Activated T-cell treated with anti-CD3 and anti-CD28 coated beads for 48 hours (primary cell): Measurements from ENCODE around the gene ZMAT5.

Experiments
- DNase-seq: peaks from one replicate; pipeline ENCODE4 v3.0.0-alpha.2; 2020; ENCODE audit warnings: low read depth

ZMAT5 gene

DNA sequence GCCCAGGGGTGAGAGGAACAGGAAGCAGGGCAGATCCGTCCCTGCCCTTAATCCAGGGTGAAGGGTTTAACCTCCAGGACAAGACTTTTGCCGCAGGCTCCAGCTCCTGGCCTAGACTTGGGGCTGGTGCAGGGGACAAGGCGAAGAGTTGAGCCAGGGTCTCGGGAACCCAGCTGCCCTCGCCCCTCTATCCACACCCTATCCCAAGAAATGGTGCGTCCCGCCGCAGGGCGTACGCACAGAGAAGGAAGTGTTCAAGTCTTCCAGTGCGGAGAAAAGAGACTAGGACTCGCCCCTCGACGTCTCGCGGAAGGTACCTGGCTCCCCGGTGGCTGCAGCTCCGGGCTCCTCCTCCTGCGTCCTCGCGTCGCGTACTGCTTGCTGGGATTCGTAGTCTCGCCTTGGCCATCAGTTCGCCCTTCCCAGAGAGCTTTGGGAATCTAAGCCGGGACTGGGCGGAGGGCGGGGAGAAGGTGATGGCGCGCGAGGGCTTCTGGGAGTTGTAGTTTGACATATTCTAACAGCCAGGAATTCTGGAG is at the start of gene ZMAT5:
Gene ZMAT5, minus strand, starts transcription at position 376 of the 539 bp plus-strand sequence. CDS start 18,463 bp downstream, outside the sequence.
- peak; percentile 87 for DNase-seq

GRCh38 chr22:29816539-29816938 is 49.7 kb upstream of the ZMAT5 start:
- no peak for DNase-seq

DNA sequence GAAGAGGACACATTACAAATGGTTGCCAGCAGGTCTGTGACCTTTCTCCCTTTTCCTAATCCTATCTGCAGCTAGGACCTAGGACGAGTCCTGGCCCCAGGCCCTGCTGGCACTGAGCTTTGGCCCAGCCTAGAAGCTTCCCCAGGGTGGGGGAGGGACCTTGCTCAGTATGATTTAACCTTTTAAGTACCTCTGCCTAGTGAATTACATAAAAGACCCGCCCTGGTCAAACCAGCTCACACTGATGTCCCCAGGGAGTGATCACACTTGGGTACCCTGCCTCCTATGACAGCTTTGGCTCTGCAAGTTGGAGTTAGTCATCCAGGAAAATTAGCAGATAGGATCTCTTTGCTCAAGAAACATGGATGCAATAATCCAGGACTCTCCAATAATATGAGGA is 49.3 kb upstream of the ZMAT5 start:
- DNase-seq = no peak

- no peak for DNase-seq
Measured at GRCh38 chr22:29815580-29815979, 48.8 kb upstream of the ZMAT5 start.

GRCh38 chr22:29814003-29814402 is 47.2 kb upstream of the ZMAT5 start:
- no peak for DNase-seq

DNA sequence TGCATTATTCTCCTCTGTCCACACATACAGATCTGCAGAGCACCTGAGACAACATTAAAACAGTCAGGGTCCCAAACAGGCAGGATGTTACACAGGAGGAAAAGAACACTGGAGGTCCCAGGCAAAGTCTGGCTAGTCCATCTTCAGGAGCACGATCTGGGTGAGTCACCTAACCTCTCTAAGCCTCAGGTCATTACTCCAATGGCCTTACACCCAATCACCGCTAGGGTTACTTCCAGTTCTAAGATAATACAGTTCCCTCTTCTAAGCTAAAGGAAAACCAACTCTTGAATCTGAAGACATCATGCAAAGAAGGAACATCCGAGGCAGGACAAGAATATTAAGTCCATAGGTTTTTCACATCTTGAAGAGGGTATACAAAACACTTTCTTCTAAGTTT is 46.8 kb upstream of the ZMAT5 start:
- DNase-seq = no peak

- DNase-seq = no peak
Measured at GRCh38 chr22:29813126-29813525, 46.3 kb upstream of the ZMAT5 start.

DNA sequence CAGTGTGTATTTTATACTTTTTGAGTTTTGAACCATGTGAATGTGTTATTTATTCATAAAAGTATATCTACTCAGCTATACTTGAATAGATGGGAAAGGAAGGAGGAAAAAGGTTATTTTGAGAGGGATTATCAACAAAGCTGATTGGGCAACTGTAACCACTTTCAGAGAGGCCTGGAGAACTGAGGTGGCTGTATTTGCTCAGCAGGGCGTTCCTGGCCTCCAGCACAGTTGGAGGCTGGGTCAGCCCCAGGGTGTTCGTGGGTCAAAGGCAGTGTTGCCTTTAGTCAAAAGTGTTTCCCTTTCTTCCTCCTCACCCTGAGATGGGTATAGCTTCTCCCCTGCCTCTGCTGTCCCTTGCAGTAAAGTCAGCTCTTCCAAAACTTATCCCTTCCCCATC is 44.6 kb upstream of the ZMAT5 start:
- DNase-seq = no peak

GRCh38 chr22:29810216-29810615 is 43.4 kb upstream of the ZMAT5 start:
- no peak for DNase-seq

- no peak for DNase-seq
Measured at GRCh38 chr22:29806196-29806595, 39.4 kb upstream of the ZMAT5 start.

GRCh38 chr22:29804985-29805384 is 38.2 kb upstream of the ZMAT5 start:
- no peak for DNase-seq

GRCh38 chr22:29803190-29803589 is 36.4 kb upstream of the ZMAT5 start:
- DNase-seq = no peak

DNA sequence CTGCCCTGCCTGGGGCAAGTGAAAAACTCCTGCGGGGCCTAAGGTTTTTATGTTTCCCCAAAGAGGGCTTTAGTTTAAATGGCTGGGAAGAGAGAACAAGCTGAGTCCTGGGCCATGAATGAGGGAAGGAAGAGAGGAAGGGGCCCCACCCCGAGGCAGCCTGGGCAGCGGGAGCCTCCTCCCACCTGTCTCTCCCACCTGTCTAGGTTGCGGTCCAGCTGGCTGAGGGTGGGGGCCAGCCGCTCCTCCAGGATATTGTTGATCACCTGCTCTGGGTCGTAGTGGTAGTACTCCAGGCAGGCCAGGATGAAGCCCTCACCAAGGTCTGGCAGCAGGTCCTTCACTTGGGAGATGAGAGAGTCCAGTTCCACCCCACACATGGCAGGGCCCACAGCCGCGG is 35.0 kb upstream of the ZMAT5 start:
- DNase-seq = no peak

GRCh38 chr22:29801153-29801552 is 34.3 kb upstream of the ZMAT5 start:
- no peak for DNase-seq

DNA sequence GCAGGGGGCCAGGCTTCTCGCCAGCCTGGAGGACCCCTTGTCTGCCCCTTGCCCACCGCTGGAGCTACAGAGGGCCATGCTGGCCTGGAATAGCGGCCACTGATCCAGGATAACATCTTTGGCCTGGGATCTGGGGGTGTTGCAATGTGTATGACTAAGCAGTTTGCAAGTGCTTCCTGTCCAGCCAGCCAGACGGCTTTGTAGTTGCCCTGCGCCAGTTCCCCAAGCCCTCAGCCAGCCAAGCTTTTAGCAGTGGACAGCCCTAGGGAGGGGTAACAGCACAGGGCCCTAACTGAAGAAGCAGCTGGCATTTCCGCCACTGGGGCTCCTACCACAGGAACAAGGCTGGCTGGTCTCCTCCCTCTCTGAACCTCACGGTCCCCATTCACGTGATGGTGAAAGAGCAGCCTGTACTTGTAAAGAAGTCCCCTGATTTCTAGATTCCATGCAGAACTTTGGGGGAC is 32.4 kb upstream of the ZMAT5 start:
- no peak for DNase-seq

GRCh38 chr22:29798801-29799200 is 32.0 kb upstream of the ZMAT5 start:
- no peak for DNase-seq

GRCh38 chr22:29798318-29798717 is 31.5 kb upstream of the ZMAT5 start:
- DNase-seq = no peak

- DNase-seq = no peak
Measured at GRCh38 chr22:29797351-29797750, 30.5 kb upstream of the ZMAT5 start.

DNA sequence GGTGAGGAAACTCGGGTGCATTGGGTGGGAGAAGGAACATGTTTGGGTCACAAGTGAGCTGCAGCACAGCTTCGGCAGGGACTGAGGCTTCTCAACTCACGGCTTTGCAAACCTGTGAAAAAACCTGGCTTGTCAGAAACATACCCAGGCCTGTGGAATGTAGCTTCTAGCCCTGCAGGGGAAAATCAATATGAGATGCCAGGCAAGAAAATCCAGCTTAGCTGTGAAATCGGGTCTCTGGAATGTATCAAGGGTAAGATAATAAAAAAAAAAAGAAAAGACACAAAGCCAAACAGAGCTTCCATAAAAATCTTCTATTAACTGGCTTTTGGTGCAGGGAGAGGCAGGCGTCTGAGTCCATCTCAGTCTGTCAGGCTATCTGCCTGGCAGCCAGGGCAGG is 28.9 kb upstream of the ZMAT5 start:
- DNase-seq = no peak

- no peak for DNase-seq
Measured at GRCh38 chr22:29793396-29793795, 26.6 kb upstream of the ZMAT5 start.

GRCh38 chr22:29790061-29790460 is 23.3 kb upstream of the ZMAT5 start:
- DNase-seq = no peak

- DNase-seq = no peak
Measured at GRCh38 chr22:29788339-29789279, 21.8 kb upstream of the ZMAT5 start.

- DNase-seq = no peak
Measured at GRCh38 chr22:29787371-29787980, 20.7 kb upstream of the ZMAT5 start.
